Measurements from ENCODE around the gene INO80D. TPM values are rescaled to one million over a fixed set of nuclear protein-coding genes. Genes with fewer than 3 reads are reported as not detected.

INO80D gene
- total RNA-seq, result 6.0 TPM in 2 replicates

GRCh38 chr2:206085742-206086445, at the start of gene INO80D:
Gene INO80D, minus strand, starts transcription at chr2:206086174. Its CDS starts 23,158 bp downstream, at chr2:206063016.

Other genes with a start within 250 kb of the INO80D start
- gene NDUFS1, start 73.3 kb upstream of the INO80D start, total RNA-seq, result 80.4 and 119 TPM in 2 replicates
- gene EEF1B2, start 73.7 kb upstream of the INO80D start, total RNA-seq, result 569 and 744 TPM in 2 replicates
- gene ZDBF2, start 188.5 kb upstream of the INO80D start, total RNA-seq, result 8.0 and 8.3 TPM in 2 replicates

Measured in tracheal epithelial cell (primary cell).